ENCODE results near the gene CKAP2L.

- TF ChIP-seq POLR2A (IDR thresholded peaks at IDR 0.05; ENCODE audit: low read length) (no peak), GATA1 (IDR thresholded peaks at IDR 0.05; ENCODE audit: low read depth, low read length) (no peak)
Measured at GRCh38 chr2:112767693-112768330, 3.4 kb upstream of the CKAP2L start.
